ENCODE results near the gene NUDT1. TPM values are rescaled to one million over a fixed set of nuclear protein-coding genes. Genes with fewer than 3 reads are reported as not detected.

NUDT1 gene
- total and polyA plus RNA-seq, 2 donors = 37.5 to 105 TPM

Other genes with a start within 250 kb of the NUDT1 start
- gene MAD1L1, start 9.3 kb upstream of the NUDT1 start, total RNA-seq = 103 TPM
- 93.3 TPM for gene MAD1L1, start 9.3 kb upstream of the NUDT1 start, polyA plus RNA-seq
- 28.2 TPM for gene MRM2, start within 50 bp of the NUDT1 start, total RNA-seq
- 24.6 TPM for gene MRM2, start within 50 bp of the NUDT1 start, polyA plus RNA-seq
- 10.4 TPM for gene SNX8, start 72.2 kb downstream of the NUDT1 start, total RNA-seq
- gene SNX8, start 72.2 kb downstream of the NUDT1 start, polyA plus RNA-seq = 25.9 TPM
- gene EIF3B, start 112.6 kb downstream of the NUDT1 start, total RNA-seq = 115 TPM
- gene EIF3B, start 112.6 kb downstream of the NUDT1 start, polyA plus RNA-seq = 86.0 TPM
- gene CHST12, start 161.4 kb downstream of the NUDT1 start, total RNA-seq = 5.8 TPM
- 8.9 TPM for gene CHST12, start 161.4 kb downstream of the NUDT1 start, polyA plus RNA-seq
- not detected for gene GRIFIN, start 234.2 kb downstream of the NUDT1 start, total RNA-seq
- gene GRIFIN, start 234.2 kb downstream of the NUDT1 start, polyA plus RNA-seq = not detected

All from thymus (tissue), 2 donors.